HG03439 (cell line): Measurements from ENCODE around the gene POLG2.
"Not testable (repeated sequence)": the region's sequence is repeated elsewhere in the genome, so short reads cannot be mapped to it uniquely, and the experiment has no call there.

Experiments used
- ATAC-seq: cut with Tn5 transposase; IDR thresholded peaks from one replicate; pipeline ENCODE4 v1.9.1; 2021; ENCODE audit warnings: mild to moderate bottlenecking, moderate library complexity; ENCODE audit not compliant: unreplicated experiment

Gene POLG2

GRCh38 chr17:64443086-64443760, 53.6 kb downstream of the POLG2 start:
- ATAC-seq, result no peak

GRCh38 chr17:64442541-64442971, 54.3 kb downstream of the POLG2 start:
- no peak for ATAC-seq

GRCh38 chr17:64441772-64442540, 54.9 kb downstream of the POLG2 start:
- no peak for ATAC-seq

DNA sequence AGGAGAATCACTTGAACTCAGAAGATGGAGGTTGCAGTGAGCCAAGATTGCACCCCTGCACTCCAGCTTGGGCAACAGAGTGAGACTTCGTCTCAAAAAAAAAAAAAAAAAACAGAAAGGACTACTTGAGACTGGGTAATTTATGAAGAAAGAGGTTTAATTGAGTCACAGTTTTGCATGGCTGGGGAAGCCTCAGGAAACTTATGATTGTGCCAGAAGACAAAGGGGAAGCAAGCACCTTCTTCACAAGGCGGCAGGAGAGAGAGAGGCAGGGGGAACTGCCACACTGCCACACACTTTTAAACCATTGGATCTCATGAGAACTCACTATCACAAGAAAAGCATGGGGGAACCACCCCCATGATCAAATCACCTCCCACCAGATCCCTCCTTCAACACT, 56.9 kb downstream of the POLG2 start:
- no peak for ATAC-seq

DNA sequence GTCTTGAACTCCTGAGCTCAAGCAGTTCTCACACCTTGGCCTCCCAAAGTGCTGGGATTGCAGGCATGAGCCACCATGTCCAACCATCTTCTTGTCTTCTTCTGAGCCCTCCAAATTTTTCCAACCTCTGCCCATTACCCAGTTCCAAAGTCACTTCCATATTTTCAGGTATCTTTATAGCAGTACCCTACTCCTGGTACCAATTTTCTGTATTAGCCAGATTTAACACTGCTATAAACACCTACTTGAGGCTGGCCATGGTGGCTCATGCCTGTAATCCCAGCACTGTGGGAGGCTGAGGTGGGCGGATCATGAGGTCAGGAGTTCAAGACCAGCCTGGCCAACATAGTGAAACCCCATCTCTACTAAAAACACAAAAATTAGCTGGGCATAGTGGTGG, 57.3 kb downstream of the POLG2 start:
- ATAC-seq, result not testable (repeated sequence)

DNA sequence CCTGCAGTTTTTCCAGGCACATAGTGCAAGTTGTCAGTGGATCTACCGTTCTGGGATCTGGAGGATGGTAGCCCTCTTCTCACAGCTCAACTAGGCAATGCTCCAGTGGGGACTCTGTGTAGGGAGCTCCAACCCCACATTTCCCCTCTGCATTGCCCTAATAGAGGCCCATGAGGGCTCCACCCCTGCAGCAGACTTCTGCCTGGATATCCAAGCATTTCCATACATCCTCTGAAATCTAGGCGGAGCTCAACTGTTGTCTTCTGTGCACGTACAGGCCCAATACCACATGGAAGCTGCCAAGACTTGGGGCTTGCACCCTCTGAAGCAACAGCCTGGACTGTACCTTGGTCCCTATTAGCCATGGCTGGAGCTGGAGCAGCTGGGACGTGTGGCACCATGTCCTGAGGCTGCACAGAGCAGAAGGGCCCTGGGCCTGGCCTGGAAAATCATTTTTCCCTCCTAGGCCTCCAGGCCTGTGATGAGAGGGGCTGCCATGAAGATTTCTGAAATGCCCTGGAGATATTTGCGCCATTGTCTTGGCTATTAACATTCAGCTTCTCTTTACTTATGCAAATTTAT, 58.8 kb downstream of the POLG2 start:
- ATAC-seq, result no peak

DNA sequence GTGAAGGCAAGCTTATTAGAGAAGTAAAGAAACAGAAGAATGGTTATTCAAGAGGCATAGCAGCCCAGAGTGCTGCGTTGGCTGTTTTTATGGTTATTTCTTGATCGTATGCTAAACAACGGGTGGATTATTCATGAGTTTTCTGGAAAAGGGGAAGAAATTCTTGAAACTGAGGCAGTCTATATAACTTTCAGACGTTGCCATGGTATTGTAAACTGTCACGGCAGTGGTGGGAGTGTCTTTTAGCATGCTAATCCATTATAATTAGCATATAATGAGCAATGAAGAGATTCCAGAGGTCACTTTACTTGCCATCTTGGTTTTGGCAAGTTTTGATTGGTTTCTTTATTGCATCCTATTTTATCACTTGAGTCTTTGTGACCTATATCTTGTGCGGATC, 65.3 kb downstream of the POLG2 start:
- ATAC-seq, result no peak

DNA sequence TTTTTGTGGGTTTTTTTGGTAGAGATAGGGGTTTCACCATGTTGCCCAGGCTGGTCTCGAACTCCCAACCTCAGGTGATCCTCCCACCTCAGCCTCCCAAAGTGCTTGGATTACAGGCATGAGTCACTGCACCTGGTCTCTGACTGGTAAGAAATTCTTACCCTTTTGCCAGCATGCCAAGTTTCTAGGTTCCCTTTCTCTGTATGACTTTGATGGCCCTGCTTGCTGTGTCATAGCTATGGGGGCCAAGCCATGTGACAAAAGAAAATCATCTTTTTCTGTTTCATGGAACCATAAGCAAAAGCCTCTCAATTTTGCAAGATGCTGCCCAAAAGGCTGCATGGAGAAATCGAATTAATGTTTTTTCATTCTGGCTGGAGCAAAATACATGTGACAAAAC, 66.8 kb downstream of the POLG2 start:
- not testable (repeated sequence) for ATAC-seq

DNA sequence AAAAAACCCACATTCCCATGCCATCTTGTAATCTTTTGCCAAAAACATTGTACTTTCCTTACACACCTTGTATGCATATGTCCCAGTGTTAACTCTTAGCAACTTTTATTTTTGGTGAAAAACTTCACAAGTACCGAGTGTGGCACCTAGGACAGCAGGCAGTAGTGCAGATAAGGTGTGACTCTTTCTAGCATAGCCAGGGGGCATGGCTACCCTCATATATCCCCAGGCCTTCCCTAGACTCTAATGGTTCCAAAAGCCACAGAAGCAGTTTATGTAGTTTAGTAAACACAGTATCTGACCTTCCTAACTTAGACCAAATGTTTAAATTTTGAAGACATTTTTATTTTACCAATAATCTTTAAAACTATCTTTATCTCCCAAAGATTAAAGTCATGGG, 68.4 kb downstream of the POLG2 start:
- no peak for ATAC-seq
